ENCODE data around the gene GPR161. TPM values are rescaled to one million over a fixed set of nuclear protein-coding genes. Genes with fewer than 3 reads are reported as not detected.

GPR161 gene
- total RNA-seq, 1 experiment from 2014 or later: 13.7 TPM

DNA sequence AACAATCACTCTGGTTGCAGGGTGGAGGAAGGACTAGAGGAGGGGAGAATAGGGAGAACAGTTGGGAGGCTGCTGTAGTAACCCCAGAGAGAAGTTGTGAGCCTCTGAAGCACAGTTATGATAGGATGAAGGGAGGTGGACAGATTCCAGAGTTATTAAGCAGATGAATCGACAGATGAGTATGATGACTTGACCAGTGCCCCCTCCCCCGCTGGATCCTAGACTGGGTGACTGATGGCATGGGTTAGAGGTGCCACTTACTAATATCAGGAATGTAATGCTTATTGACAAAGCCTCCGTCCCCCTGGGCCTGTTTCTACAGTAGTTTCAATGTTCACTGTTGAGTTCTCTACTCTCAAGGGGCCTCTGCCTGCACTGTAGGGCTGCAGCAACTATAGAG is 28.0 kb upstream of the GPR161 start:
- Histone ChIP-seq H3K9me2 (ENCODE audit: insufficient read depth) (no peaks in the 10 kb centered on the region), H3K36me3 (ENCODE audit: control insufficient read depth in 1 of 2, insufficient read depth in 2 of 2, low read length in 2 of 2) (no peaks in the 10 kb centered on the region), H3K27ac (ENCODE audit: low read depth, low read length) (no peak overlapping the region), H4K20me1 (ENCODE audit: insufficient read depth) (no peaks in the 10 kb centered on the region), H3K4me1 (ENCODE audit: control insufficient read depth in 1 of 2, insufficient read depth in 2 of 2, low read length in 2 of 2) (no peaks in the 10 kb centered on the region), H3K79me2 (ENCODE audit: insufficient read depth, low read length) (no peaks in the 10 kb centered on the region), H3K4me3 (replicated peaks in 1 of 2; ENCODE audit: low read depth in 1 of 2, low read length in 2 of 2) (no peak overlapping the region), H3K9me3 (ENCODE audit: control insufficient read depth in 1 of 2, insufficient read depth in 1 of 2, low read depth in 1 of 2, low read length in 2 of 2) (no peaks in the 10 kb centered on the region), H3K27me3 (ENCODE audit: insufficient read depth, low read length) (no peaks in the 10 kb centered on the region), H2AFZ (ENCODE audit: low read depth, low read length, poor library complexity, severe bottlenecking) (no peak overlapping the region), H3K4me2 (ENCODE audit: low read length) (no peak overlapping the region), H3K9ac (ENCODE audit: low read length) (no peak overlapping the region)
- ChIA-PET CTCF (no interaction called here), RAD21 (ENCODE audit: low non-redundant PET in 1 of 2, low total read pairs in 2 of 2, uncharacterized antibody in 2 of 2, unreplicated experiment in 2 of 2) (no interaction called here), POLR2A (no interaction called here)
- ATAC-seq: no peak
- intact Hi-C loops (cut with micrococcal nuclease): no loop called here
- TF ChIP-seq POLR2AphosphoS5 (IDR thresholded peaks at IDR 0.05; ENCODE audit: low read depth, low read length): no peak
- TF ChIP-seq YY1 (IDR thresholded peaks at IDR 0.05; ENCODE audit: extremely low read depth, insufficient replicate concordance, low read depth, low read length): no peak
- no peak for TF ChIP-seq CBX3 (IDR thresholded peaks at IDR 0.05; ENCODE audit: low read depth)
- no peak for TF ChIP-seq RAD21 (IDR thresholded peaks at IDR 0.05; ENCODE audit: low read depth)
- TF ChIP-seq, protein P1, sequence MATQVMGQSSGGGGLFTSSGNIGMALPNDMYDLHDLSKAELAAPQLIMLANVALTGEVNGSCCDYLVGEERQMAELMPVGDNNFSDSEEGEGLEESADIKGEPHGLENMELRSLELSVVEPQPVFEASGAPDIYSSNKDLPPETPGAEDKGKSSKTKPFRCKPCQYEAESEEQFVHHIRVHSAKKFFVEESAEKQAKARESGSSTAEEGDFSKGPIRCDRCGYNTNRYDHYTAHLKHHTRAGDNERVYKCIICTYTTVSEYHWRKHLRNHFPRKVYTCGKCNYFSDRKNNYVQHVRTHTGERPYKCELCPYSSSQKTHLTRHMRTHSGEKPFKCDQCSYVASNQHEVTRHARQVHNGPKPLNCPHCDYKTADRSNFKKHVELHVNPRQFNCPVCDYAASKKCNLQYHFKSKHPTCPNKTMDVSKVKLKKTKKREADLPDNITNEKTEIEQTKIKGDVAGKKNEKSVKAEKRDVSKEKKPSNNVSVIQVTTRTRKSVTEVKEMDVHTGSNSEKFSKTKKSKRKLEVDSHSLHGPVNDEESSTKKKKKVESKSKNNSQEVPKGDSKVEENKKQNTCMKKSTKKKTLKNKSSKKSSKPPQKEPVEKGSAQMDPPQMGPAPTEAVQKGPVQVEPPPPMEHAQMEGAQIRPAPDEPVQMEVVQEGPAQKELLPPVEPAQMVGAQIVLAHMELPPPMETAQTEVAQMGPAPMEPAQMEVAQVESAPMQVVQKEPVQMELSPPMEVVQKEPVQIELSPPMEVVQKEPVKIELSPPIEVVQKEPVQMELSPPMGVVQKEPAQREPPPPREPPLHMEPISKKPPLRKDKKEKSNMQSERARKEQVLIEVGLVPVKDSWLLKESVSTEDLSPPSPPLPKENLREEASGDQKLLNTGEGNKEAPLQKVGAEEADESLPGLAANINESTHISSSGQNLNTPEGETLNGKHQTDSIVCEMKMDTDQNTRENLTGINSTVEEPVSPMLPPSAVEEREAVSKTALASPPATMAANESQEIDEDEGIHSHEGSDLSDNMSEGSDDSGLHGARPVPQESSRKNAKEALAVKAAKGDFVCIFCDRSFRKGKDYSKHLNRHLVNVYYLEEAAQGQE (IDR thresholded peaks at IDR 0.05; ENCODE audit: low read depth): no peak
- no peak for TF ChIP-seq JUND (IDR thresholded peaks at IDR 0.05)
- TF ChIP-seq ZNF274 (IDR thresholded peaks at IDR 0.05; ENCODE audit: low read depth, low read length): no peak
- no peak for TF ChIP-seq CEBPB (IDR thresholded peaks at IDR 0.05; ENCODE audit: low read depth)
- TF ChIP-seq CTCF (IDR thresholded peaks at IDR 0.05 in 2 of 3, conservative IDR thresholded peaks at IDR 0.05 in 1 of 3; ENCODE audit: borderline replicate concordance in 1 of 3, insufficient read depth in 1 of 3, low read depth in 2 of 3, low read length in 2 of 3): no peak
- TF ChIP-seq POLR2A (IDR thresholded peaks at IDR 0.05; ENCODE audit: borderline replicate concordance, extremely low read depth, insufficient read depth, insufficient read length): no peak
- TF ChIP-seq, protein P2, sequence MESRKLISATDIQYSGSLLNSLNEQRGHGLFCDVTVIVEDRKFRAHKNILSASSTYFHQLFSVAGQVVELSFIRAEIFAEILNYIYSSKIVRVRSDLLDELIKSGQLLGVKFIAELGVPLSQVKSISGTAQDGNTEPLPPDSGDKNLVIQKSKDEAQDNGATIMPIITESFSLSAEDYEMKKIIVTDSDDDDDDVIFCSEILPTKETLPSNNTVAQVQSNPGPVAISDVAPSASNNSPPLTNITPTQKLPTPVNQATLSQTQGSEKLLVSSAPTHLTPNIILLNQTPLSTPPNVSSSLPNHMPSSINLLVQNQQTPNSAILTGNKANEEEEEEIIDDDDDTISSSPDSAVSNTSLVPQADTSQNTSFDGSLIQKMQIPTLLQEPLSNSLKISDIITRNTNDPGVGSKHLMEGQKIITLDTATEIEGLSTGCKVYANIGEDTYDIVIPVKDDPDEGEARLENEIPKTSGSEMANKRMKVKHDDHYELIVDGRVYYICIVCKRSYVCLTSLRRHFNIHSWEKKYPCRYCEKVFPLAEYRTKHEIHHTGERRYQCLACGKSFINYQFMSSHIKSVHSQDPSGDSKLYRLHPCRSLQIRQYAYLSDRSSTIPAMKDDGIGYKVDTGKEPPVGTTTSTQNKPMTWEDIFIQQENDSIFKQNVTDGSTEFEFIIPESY (IDR thresholded peaks at IDR 0.05; ENCODE audit: extremely low read depth, insufficient replicate concordance, low read length): no peak
- TF ChIP-seq EGR1 (IDR thresholded peaks at IDR 0.05; ENCODE audit: low read depth): no peak
- no peak for TF ChIP-seq FOSL1 (IDR thresholded peaks at IDR 0.05; ENCODE audit: low read depth)
- TF ChIP-seq EZH2 (IDR thresholded peaks at IDR 0.05): no peak
- BruUV-seq (replicated peaks): no TSS peak
- no peak for DNase-seq (ENCODE audit: low read depth, low spot score)
